ENCODE measurements around the gene ZNF692.

ZNF692 gene

DNA sequence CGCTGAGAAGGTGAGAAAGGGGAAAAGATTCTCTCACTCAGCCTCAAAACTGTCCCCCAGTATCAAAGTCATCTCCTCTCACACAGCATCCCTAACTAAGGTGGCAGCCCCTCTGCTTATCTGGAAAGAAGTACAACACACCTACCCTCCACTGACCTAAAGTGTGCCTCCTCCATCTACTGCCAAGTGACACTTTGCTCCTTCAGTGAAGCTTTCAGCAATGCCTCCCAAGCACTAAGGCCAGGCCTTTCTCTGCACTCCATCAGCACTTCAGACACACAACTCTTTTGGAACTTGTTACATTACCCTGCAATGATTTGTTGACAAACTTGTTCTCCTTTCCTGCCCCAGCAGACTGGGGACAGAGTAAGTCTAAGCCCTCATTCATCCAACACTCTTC lies 34.6 kb downstream of the ZNF692 start:
- no peak for DNase-seq

DNA sequence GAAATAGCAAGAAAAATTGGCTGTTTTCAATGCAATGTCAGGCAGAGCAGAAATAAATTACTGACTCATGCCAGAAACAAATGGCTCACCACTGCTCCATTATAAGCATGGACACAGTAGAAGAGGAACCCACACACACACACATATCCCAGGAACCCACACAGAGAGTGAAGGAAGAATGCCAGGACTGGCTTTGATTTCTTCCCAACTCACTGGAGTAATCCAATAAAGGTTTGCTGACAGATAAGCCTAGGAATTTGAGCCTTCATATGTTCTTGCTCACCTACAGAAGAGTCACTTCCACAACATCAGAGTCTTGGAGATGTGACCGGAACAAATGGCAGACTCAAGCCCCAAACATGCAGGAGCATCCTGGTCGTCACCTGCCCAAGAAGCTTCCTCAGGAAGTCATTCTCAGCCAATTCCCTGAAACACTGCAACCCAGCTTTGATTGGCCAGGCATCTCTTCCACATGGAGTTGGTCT lies 35.3 kb downstream of the ZNF692 start:
- DNase-seq: no peak

DNA sequence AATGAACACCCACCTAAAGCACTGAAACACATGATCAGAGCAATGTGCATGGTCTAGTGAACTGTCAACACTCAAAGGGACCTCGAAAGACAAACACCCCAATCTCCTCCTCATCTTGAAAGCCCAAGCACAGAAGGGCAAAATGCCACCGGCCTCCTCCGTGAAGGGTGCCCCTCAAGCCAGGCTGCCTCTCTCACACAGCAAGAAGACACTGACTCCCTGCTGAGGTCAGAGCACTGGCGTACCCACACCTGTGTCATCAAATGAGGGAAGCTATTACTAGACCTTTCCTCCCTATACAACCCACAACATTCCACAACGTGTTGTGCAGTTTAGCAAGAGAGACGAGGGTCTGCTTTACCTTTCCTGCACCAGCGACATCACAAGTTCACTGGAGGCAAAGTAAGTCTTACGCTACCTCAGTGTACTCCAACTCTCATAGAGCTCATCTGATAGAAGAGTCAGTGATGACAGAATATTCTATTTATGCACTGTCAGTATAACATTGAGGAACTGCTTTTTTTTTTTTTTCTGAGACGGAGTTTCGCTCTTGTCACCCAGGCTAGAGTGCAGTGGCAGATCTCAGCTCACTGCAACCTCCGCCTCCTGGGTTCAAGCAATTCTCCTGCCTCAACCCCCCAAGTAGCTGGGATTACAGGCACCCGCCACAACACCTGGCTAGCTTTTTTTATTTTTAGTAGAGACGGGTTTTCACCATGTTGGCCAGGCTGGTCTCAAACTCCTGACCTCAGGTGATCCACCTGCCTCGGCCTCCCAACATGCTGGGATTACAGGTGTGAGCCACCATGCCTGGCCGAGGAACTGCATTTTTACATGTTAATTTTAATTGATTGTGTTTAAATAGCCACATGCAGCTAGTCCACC lies 36.5 kb downstream of the ZNF692 start:
- DNase-seq: no peak

DNA sequence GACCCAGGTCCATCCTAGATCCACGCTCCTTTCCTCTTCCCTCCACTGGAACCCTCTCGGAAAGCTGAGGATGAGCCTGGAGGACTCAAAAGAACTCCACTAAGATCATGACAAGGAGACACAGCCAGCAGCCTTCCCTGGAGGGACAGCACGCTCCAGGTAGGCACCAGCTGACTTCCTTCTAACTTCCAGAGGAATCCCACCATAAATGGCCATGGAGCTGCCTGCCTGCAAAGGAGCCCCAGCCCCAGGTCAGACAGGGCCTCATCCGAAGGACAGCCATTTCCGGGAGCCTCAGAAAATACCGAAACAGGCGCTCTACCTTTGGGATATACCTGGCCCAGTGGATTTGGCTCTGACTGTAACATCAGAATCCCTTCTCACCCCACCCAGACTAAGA lies 37.2 kb downstream of the ZNF692 start:
- DNase-seq: no peak

DNA sequence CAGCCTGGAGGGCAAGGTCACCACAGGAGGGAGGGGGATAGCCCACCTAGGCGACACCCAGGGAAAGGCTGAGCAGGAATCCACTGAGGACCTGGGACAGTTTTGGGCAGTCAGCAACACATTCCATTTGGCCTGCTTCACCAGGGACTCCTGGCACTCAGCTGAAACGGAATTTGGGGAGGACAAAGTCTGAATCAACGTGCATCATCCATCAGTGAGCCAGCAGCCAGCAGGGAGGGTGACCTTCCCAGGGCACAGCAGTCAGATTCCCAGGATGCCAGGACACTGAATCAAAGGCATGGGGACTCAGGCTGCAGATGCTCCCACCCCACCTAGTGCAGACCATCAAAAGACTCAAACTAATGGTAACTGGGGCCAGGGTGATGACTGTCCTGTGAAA lies 37.8 kb downstream of the ZNF692 start:
- DNase-seq: no peak

DNA sequence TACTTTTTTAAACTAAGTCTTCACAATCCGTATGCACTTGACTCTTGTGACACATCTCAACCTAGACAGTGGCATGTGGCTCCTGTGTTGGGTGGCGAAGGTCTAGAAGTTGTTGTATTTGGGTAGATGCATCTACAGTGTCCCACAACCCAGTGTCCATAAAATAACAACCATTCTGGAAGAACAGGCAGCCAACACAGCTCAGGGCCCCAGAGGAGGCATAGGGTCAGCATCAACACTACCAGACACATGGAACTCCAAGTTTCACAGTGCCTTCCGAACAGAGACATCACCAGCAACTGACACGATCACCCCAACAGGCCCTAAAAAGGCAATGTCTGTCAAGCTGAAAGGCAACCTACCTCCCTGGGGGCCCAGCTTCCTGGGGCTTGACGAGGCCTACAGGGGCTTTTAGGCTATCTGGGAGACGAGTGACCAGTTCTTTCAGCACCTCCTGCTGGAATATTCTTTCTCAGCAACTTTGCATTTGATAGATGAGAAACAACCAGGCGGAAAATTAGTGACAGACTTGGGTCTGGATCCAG lies 38.8 kb downstream of the ZNF692 start:
- DNase-seq: no peak

DNA sequence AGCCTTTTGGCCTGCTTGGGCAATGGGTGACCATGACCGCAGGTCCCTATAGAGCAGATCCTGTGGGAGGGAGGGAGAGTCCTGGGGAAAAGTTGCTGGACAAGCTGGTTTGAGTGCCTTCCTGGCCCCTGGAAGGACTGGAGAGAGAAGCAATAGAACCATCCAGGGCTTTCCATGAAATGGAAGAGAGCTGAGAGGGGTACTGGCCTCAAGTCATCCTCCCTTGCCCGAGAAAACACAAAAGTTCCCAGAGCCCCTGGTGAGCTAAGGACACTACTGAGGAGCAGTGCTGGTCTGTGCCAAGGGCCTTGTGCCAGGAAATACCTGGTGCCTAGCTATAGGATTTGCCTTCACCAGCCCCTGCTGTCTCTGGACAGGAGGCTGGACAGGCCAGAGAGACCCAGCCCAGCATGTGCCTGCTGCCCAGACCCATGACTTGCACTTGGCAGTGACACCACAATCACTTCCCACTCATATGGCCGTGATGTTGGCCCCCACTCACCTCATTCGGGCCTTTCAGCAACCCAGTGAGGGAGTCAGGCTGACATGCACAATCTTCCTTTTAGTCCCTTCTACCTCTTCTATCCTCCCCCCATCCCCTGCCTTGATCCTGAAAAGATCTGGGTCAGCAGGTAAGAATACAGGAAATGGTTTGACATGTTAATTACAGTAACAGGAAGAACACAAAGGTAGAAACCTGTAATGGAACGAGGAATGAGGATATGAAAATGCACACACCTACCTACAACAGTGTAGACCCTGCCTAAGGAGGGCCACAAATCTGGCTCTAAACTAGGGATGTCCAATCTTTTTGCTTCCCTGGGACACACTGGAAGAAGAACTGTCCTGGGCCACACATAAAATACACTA lies 40.1 kb downstream of the ZNF692 start:
- no peak for DNase-seq

DNA sequence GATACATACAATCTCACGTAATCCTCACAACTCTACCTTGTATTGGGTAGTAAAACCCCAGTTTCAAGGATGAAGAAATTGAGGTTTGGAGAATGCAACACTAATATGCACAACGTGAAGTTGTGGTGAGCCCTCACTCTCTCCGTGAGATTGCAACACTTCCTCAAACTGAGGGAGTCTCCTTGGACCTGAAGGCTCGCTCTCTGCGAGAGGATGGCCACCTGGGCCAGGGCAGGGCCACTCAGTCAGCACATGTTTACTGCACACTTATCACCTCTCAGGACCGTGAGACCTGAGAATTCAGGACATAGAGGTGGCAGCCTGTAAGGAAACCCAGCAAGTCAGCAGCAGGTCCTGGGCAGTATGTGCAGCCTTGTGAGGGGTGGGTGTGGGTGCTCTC lies 41.8 kb downstream of the ZNF692 start:
- DNase-seq: no peak

DNA sequence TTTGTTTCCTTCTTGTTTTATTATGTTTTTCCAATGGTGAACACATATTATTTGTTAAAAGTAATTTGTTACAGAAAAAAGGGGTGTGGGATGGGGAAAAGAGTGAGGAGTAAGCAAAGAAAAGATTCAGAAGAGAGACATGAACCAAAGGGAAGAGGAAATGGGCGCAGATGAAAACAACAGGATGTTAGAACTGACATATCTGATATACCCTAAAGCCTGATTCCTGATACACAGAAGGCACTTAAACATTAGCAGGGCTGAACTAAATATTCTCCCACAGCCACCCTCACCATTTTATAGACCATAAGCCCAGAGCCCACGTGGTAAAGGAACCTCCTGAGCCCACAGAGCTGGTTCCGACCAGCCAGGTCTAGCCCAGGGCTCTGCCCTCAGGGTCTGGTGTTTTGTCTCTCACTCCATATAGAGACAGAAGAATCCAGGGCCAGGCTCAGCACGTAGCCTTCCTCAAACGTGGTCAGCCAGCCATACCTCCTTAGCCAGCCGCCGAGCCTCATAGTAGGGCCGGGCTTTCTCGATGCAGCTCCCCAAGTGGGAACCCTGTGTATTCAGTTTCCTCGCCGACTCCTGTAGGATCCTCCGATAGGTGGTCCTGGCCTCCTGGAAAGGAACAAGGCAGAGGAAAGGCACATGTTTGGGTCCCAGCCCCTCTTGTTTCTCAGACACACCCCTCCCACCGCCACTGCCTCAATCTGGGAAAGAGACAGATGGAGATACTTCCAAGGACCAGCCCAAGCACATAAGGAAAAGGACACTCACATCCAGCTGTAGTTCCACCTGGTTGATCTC lies 42.6 kb downstream of the ZNF692 start:
- no peak for DNase-seq

DNA sequence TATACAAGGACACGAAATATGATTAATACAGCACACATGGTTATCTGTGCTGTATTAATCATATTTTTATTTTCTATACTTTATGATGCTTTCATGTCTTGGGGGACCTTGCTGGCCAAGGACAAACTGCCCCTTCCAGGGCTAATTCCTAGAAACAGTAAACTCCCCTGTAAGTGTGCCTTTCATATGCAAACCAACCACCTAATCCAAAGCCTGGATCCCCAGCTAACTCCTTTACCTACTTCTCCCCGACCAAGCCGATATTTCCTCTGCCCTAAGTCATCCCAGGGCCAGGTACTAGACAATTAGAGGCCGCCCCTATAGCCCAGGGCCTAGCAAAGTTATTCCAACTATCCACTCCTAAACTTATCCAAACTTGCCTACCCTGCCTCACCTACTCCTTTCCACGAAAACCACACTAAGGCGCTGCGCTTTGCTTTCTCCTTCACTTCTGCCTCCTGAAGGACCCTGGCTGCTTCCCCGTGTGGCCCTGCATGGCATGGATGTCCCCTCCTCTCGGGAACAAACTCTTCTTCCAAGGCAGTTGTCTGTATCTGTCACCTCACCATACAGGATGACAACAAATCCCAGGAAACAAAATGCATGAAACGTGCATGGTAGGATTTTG lies 43.4 kb downstream of the ZNF692 start:
- no peak for DNase-seq

DNA sequence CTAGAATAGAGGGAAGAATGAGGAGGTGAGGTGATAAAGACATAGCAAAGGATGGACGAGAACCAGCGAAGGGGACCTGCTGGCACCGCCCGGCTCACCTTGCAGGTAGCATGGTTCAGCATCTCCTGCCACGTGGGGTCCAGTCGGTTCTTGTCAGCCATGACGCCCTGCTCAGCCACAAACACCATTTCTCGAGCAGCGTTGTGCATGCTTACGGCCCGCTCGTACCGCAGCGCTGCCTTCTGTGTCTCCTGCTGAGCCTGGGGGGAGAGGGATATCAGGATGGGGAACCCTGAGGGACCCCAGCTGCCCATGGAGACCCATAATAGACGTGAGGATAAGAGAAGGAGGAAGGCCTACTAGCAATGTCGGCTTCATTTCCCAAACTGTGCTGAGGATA lies 44.5 kb downstream of the ZNF692 start:
- DNase-seq: no peak

DNA sequence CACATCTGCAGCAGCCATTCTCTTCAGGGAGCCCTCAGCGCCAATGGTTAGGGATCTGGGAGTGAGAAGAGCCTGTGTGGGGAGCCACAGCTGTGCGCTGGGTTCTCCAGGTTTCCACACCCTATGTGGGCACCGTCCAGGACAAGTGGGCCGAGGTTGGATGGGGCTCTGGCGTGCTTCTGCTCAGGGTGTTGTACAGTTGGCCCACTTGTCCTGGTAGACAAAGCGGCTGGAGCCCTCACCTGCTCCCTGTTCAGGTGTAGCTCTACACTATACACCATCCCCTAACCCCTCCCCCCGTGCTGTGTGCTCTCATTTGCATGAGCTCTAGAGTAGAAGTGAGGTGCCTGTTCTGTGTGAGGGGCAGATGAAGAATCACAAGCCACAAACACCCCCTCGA lies 45.3 kb downstream of the ZNF692 start:
- DNase-seq: no peak

DNA sequence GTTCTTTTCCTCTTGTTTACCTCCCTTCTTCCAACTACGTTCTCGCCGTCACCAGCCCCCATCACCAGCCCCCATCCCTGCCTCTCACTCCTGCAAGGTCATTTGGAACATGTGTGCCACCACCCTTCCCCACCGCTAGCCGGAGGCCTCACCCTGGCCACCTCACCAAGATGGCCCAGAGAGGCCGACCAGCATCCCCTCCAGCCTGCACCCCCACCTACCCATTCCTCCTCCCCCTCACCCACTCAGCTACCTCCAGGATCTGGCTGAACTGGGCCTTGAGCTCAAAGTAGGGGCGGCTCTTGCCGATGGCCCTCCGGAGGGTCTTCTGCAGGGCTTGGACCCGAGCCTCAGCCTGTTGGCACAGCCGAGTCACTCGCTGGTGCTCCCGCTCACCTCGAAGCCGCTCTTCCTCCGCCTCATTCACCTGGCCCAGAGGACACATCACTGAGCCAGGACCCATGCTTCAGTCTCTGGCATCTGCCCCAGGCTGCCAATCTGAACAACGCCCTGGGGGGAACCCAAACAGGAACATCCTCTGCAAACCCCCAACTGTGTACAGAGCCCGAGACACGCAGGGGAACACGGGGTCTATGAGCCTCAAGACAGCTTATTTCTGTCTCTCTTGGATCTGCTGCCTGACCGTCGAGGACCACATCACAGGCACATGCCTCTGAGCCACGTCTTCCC lies 46.0 kb downstream of the ZNF692 start:
- DNase-seq: no peak

DNA sequence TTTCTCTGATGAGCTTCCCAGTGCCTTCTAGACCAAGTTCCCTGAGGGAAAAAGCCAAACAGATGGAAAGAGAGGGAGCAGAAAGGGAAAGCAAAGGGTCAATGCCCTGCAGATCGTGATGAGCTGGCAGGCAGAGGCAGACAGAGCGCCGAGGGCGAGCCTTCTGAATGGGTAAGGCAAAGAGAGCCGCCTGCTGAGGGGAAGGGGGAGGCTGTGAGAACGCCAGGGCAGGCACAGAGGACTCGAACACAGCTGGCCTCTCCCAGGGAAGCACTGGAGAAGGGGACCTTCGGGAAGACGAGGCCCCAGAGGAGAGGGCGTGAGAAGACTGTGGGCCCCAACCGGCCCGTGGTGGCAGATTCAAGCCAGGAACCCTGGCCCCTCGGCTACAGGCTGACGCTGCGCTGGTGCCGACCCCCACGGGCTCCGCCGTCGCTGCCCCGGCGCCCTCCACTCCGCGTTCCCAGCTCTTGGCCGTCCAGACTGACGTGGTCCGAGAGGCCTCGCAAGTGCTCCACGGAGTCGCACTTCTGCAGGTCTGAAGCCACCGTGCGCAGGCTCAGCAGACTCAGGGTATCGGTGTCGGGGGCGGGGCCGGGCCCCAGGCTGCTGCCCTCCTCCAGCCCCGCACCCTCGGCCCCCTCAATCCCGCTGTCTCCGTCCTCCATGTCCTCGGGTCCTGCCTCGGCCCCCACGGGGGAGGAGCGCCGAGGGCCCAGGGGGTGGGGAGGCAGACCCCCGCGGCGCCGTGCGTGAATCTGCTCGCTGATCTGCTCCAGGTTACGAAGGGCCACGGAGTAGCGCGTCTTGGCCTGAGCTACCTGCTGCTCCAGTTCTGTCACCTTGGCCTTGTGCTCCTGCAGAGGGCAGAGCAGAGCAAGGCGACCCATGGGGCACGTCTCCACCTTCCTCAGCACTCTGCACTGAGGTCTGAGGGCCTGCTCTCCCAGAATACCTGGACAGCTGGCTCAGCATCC lies 47.1 kb downstream of the ZNF692 start:
- DNase-seq: no peak

DNA sequence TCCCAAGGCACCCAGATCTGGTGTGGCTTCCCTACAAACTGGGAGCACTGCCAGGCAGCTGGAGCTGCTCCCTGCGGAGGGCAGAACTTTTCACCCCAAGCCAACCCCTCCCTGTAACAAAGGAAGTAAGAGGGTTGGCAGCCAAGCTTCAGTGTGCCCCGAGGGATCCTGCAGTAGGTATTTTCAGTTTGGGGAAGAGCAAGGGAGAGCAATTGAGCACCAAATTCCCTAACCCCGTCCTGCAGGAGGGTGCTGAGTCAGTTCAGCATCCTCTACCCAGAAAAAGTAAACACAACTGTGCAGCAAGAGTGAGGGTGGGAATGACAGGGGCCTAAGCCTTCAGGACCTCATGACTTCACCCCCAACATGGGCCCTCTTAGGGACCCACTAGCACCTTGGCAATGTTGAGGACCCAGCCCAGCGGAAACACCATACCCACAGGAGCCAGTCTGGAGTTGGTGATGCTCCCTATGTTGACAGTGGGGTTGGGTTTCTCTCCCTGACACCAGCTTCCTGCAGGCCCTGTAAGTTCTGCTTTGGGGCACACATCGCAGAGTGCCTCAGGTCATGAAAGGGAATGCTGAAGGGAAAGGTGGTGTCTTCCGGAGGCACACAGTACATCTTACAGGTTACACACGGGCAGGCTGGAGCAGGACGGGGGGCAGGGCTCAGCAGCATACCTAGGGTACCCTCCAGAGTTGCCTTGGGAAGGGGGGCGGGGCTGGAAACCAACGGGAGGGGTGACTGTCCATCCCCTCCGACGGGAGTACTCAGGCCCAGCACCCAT lies 48.0 kb downstream of the ZNF692 start:
- no peak for DNase-seq

DNA sequence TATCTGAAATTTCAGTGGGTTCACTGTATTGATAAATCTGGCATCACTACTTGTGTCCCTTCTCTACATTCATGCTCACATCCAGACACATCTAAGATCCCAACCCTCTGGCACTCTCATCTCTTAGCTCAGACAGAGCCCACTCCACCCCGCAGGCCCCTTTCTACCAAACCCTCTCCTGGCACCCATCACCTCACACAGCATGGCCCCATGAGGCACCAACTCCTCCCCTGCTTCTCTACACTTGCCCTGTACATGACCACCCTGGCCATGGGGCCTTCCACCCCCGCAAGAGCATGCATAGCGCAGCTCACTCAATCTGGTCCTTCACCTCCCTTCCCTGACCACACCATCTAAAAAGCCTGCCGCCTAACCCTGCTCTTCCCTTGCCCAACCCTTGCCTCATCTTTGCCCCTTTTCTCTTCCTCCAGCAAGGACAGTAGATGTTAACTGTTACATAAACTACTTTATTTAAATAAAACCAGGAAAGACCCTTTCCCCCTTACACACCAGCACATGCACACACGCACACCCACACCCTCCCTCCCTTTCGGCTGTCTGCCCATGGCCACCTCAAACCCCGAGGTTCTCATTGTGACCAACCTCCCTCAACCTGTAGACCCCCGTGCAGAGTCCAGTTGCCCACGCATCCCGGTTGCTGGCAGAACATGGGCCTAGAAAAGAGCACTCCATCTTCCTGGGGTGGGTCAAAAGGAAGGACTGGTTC lies 48.7 kb downstream of the ZNF692 start:
- no peak for DNase-seq

DNA sequence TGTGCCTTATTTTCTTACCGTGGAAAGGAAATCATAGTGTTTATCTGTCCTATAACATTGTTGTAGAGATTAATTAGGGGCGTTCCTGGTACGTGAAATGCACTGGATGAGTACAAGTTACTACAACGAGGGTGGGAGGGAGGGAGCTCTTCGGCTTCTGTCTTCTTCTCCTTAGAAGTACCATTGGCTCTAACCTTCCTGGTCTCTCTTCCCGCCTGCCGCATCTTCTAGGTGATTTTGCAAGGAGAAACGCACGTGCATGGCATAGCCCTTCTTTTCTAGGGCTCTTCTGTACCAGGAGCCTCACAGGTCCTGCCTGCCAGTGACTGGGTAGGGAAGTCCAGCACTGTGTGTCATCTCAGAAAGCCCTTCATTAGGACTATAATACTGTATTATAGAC lies 50.0 kb downstream of the ZNF692 start:
- DNase-seq: no peak

DNA sequence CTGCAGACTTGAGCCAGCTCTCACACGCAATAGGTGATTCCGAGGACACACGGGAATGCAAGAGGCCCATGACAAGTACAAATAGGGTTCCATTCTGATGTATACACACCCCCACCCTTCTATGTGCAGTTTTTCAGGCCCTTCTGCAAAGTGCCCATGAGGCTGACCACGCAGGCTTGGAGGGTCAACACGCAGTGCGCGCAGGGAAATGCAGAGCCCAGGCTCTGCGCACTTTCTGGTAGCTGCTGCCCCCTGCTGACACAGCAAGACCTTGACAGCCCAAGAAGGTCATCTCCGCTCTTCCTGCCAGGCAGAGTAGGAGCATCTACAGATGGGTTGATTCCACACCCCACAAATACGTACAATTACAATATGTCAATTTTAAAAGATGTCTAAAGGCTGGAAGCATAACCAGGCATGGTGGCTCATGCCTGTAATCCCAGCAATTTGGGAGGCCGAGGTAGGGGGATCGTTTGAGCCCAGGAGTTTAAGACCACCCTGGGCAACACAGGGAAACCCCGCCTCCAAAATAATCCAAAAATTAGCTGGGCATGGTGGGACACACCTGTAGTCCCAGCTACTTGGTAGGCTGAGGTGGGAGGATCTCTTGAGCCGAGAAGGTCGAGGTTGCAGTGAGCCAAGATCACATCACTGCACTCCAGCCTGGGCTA lies 51.7 kb downstream of the ZNF692 start:
- peak; percentile 76 for DNase-seq
